Mesendoderm (in vitro differentiated cells): ENCODE results near the gene TSEN54.

Source experiments
- DNase-seq: peaks from one replicate; pipeline ENCODE4 v3.0.0; 2013
- H2AK5ac ChIP-seq: 2 replicates; pipeline ENCODE4 v1.6.1; 2013; ENCODE audit warnings: low read length, inconsistent platforms
- H2BK120ac ChIP-seq: 2 replicates; pipeline ENCODE4 v1.6.1; 2013; ENCODE audit warnings: low read depth, mild to moderate bottlenecking, low read length, moderate library complexity, mixed read lengths
- H2BK15ac ChIP-seq: replicated peaks from 2 replicates; pipeline ENCODE4 v1.6.1; 2013; ENCODE audit warnings: low read depth, mild to moderate bottlenecking, moderate library complexity
- H2BK5ac ChIP-seq: 2 replicates; pipeline ENCODE4 v1.6.1; 2013; ENCODE audit warnings: low read length, inconsistent platforms
- H3K18ac ChIP-seq: 2 replicates; pipeline ENCODE4 v1.6.1; 2013; ENCODE audit warnings: mild to moderate bottlenecking, low read length, mixed read lengths
- H3K23ac ChIP-seq: one replicate; pipeline ENCODE4 v1.6.1; 2013; ENCODE audit warnings: low read length
- H3K27ac ChIP-seq: 2 replicates; pipeline ENCODE4 v1.5.1; 2013; ENCODE audit warnings: low read depth, mild to moderate bottlenecking, inconsistent platforms, low read length, moderate library complexity
- H3K27me3 ChIP-seq: 2 replicates; pipeline ENCODE4 v1.6.1; 2013; ENCODE audit warnings: low read length, control low read depth, mild to moderate bottlenecking, inconsistent platforms; ENCODE audit not compliant: insufficient read depth, poor library complexity
- H3K36me3 ChIP-seq: 2 replicates; pipeline ENCODE4 v1.6.1; 2013; ENCODE audit warnings: low read length, inconsistent platforms; ENCODE audit not compliant: control insufficient read depth, insufficient read depth
- H3K4ac ChIP-seq: one replicate; pipeline ENCODE4 v1.6.1; 2013; ENCODE audit warnings: low read depth, mild to moderate bottlenecking, low read length, moderate library complexity
- H3K4me1 ChIP-seq: 2 replicates; pipeline ENCODE4 v1.6.1; 2013; ENCODE audit warnings: low read depth, low read length, inconsistent platforms; ENCODE audit not compliant: control insufficient read depth
- H3K4me2 ChIP-seq: 2 replicates; pipeline ENCODE4 v1.6.1; 2013; ENCODE audit warnings: low read length
- H3K4me3 ChIP-seq: 2 replicates; pipeline ENCODE4 v1.5.1; 2013; ENCODE audit warnings: mild to moderate bottlenecking, low read length
- H3K56ac ChIP-seq: one replicate; pipeline ENCODE4 v1.6.1; 2013; ENCODE audit warnings: low read length
- H3K79me1 ChIP-seq: 2 replicates; pipeline ENCODE4 v1.6.1; 2013; ENCODE audit warnings: low read length, inconsistent platforms
- H3K79me2 ChIP-seq: 2 replicates; pipeline ENCODE4 v1.6.1; 2013; ENCODE audit warnings: mild to moderate bottlenecking, low read length; ENCODE audit not compliant: control insufficient read depth, insufficient read depth
- H3K9ac ChIP-seq: 2 replicates; pipeline ENCODE4 v1.6.1; 2013; ENCODE audit warnings: low read length, inconsistent platforms
- H4K5ac ChIP-seq: one replicate; pipeline ENCODE4 v1.6.1; 2013; ENCODE audit warnings: low read length
- H4K8ac ChIP-seq: one replicate; pipeline ENCODE4 v1.6.1; 2013; ENCODE audit warnings: low read depth, mild to moderate bottlenecking, control low read depth, low read length, moderate library complexity
- WGBS: extraction: QIAGEN DNeasy Blood & Tissue Kit; methylation state at CpG from one replicate; pipeline ENCODE4 v1.1.7; 2013; ENCODE audit warnings: low lambda C conversion rate, missing lambda C conversion rate; ENCODE audit not compliant: insufficient coverage; ENCODE audit errors: extremely low coverage; 5-methylcytosine and 5-hydroxymethylcytosine counted together

The TSEN54 gene

DNA sequence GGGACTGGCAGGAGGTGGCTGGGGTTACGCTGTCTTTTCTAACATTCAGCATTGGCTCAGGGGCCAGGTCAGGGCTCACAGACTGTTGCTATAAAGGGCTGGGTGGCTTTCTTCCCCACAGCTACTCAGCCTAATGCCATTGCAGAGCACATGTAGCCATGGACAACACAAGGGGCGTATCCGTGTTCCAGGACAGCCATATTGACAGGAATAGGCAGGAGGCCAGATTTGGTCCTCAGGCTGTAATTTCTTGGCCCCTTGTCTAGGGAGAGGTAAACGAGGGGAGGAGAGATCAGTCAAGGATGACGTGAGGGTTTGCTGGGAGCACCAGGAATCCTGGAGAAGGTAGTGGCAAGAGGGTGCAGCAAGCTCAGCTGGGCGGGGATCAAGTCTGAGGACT lies 50.1 kb downstream of the TSEN54 start:
- H3K4me1 ChIP-seq = no peaks in the 10 kb centered on the region
- H3K27me3 ChIP-seq = no peaks in the 10 kb centered on the region
- no peak overlapping the region for H3K9ac ChIP-seq
- no peaks in the 10 kb centered on the region for H3K79me2 ChIP-seq
- H3K4me3 ChIP-seq = no peak overlapping the region
- no peak overlapping the region for H3K56ac ChIP-seq
- no peak overlapping the region for H2BK120ac ChIP-seq
- no peak overlapping the region for H3K23ac ChIP-seq
- H3K18ac ChIP-seq = no peak overlapping the region
- no peak for DNase-seq
- H3K4ac ChIP-seq = no peak overlapping the region
- H3K27ac ChIP-seq = no peak overlapping the region
- no peak overlapping the region for H4K8ac ChIP-seq
- no peak overlapping the region for H4K5ac ChIP-seq
- H3K36me3 ChIP-seq = no peaks in the 10 kb centered on the region
- no peak overlapping the region for H3K4me2 ChIP-seq
- H3K79me1 ChIP-seq = no peaks in the 10 kb centered on the region
- WGBS = no CpG with 5 or more reads among the region's 6 CpGs
- H2BK5ac ChIP-seq = no peak overlapping the region
- H2BK15ac ChIP-seq = no peak overlapping the region
- H2AK5ac ChIP-seq = no peak overlapping the region

GRCh38 chr17:75566834-75567233 lies 50.5 kb downstream of the TSEN54 start:
- H3K4me2 ChIP-seq = no peak overlapping the region
- H3K4me1 ChIP-seq = no peaks in the 10 kb centered on the region
- H3K79me1 ChIP-seq = no peaks in the 10 kb centered on the region
- H3K4me3 ChIP-seq = no peak overlapping the region
- no peak for DNase-seq
- no peak overlapping the region for H4K8ac ChIP-seq
- no peak overlapping the region for H2BK120ac ChIP-seq
- no peak overlapping the region for H3K27ac ChIP-seq
- no peak overlapping the region for H2AK5ac ChIP-seq
- H4K5ac ChIP-seq = no peak overlapping the region
- H3K79me2 ChIP-seq = no peaks in the 10 kb centered on the region
- H3K27me3 ChIP-seq = no peaks in the 10 kb centered on the region
- H3K9ac ChIP-seq = no peak overlapping the region
- no peak overlapping the region for H3K18ac ChIP-seq
- H2BK5ac ChIP-seq = no peak overlapping the region
- no peak overlapping the region for H3K4ac ChIP-seq
- H3K36me3 ChIP-seq = no peaks in the 10 kb centered on the region
- no peak overlapping the region for H3K56ac ChIP-seq
- no peak overlapping the region for H3K23ac ChIP-seq
- no peak overlapping the region for H2BK15ac ChIP-seq
- no CpG with 5 or more reads among the region's 5 CpGs for WGBS

DNA sequence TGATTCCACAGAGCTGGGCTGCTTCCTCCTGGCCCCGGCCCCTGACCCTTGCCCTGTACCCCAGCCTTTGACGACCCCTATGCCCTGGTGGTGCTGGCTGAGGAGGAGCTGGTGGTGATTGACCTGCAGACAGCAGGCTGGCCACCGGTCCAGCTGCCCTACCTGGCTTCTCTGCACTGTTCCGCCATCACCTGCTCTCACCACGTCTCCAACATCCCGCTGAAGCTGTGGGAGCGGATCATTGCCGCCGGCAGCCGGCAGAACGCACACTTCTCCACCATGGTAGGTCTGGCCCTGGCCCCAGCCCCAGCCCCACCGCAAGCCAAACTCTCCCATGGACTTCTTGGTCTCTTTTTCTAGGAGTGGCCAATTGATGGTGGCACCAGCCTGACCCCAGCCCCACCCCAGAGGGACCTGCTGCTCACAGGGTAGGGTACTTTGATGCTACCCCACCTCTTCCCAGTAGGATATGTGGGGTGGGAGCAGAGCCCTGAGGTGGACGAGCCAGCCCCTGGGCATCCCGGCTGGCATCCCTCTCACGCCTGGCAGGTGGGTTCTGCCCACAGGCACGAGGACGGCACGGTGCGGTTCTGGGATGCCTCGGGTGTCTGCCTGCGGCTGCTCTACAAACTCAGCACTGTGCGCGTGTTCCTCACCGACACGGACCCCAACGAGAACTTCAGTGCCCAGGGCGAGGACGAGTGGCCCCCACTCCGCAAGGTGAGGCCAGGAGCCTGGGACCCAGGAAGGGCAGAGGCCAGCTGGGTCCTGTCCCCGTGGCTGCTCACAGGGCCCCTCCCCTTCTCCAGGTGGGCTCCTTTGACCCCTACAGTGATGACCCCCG lies 52.3 kb downstream of the TSEN54 start:
- no peak for DNase-seq

GRCh38 chr17:75570034-75570676 lies 53.8 kb downstream of the TSEN54 start:
- WGBS = no CpG with 5 or more reads among the region's 35 CpGs
- H4K8ac ChIP-seq = no peak overlapping the region
- no peaks in the 10 kb centered on the region for H3K36me3 ChIP-seq
- no peak overlapping the region for H2BK5ac ChIP-seq
- H3K4me1 ChIP-seq = no peaks in the 10 kb centered on the region
- no peaks in the 10 kb centered on the region for H3K27me3 ChIP-seq
- no peak overlapping the region for H3K4ac ChIP-seq
- no peak overlapping the region for H2BK15ac ChIP-seq
- no peak overlapping the region for H3K4me3 ChIP-seq
- H3K9ac ChIP-seq = no peak overlapping the region
- no peaks in the 10 kb centered on the region for H3K79me1 ChIP-seq
- H3K79me2 ChIP-seq = no peaks in the 10 kb centered on the region
- no peak overlapping the region for H2AK5ac ChIP-seq
- no peak overlapping the region for H3K23ac ChIP-seq
- no peak overlapping the region for H3K27ac ChIP-seq
- no peak for DNase-seq
- H2BK120ac ChIP-seq = no peak overlapping the region
- H3K4me2 ChIP-seq = no peak overlapping the region
- no peak overlapping the region for H3K18ac ChIP-seq
- H4K5ac ChIP-seq = no peak overlapping the region
- H3K56ac ChIP-seq = no peak overlapping the region

More for the DNA sequence above, 52.3 kb downstream of the TSEN54 start:
- Histone ChIP-seq H3K4me1 (no peaks in the 10 kb centered on the region), H3K56ac (no peak overlapping the region), H3K79me2 (no peaks in the 10 kb centered on the region), H3K27me3 (no peaks in the 10 kb centered on the region), H3K27ac (no peak overlapping the region), H4K5ac (no peak overlapping the region), H3K9ac (no peak overlapping the region), H4K8ac (no peak overlapping the region), H2BK5ac (no peak overlapping the region), H2BK15ac (no peak overlapping the region), H3K4me2 (no peak overlapping the region), H2AK5ac (no peak overlapping the region), H3K4me3 (no peak overlapping the region), H3K4ac (no peak overlapping the region), H3K23ac (no peak overlapping the region), H3K36me3 (no peaks in the 10 kb centered on the region), H2BK120ac (no peak overlapping the region), H3K18ac (no peak overlapping the region), H3K79me1 (no peaks in the 10 kb centered on the region)
- no CpG with 5 or more reads among the region's 31 CpGs for WGBS

- DNase-seq = no peak
- no peak overlapping the region for H3K23ac ChIP-seq
- H3K4ac ChIP-seq = no peak overlapping the region
- no peak overlapping the region for H4K5ac ChIP-seq
- H2BK120ac ChIP-seq = no peak overlapping the region
- no peak overlapping the region for H2AK5ac ChIP-seq
- H3K36me3 ChIP-seq = no peaks in the 10 kb centered on the region
- no peak overlapping the region for H3K4me2 ChIP-seq
- no peak overlapping the region for H3K27ac ChIP-seq
- no peaks in the 10 kb centered on the region for H3K27me3 ChIP-seq
- H3K56ac ChIP-seq = no peak overlapping the region
- no peak overlapping the region for H3K9ac ChIP-seq
- H2BK15ac ChIP-seq = no peak overlapping the region
- H3K79me2 ChIP-seq = no peaks in the 10 kb centered on the region
- H2BK5ac ChIP-seq = no peak overlapping the region
- no CpG with 5 or more reads among the region's 11 CpGs for WGBS
- H3K18ac ChIP-seq = no peak overlapping the region
- no peak overlapping the region for H4K8ac ChIP-seq
- H3K79me1 ChIP-seq = no peaks in the 10 kb centered on the region
- H3K4me3 ChIP-seq = no peak overlapping the region
- H3K4me1 ChIP-seq = no peaks in the 10 kb centered on the region
Observed at GRCh38 chr17:75570772-75571171, 54.4 kb downstream of the TSEN54 start.
